Stimulated activated CD4-positive, alpha-beta T cell treated with anti-CD3 and anti-CD28 coated beads, Interleukin-12 subunit alpha, Interleukin-12 subunit beta, amount 100 ng/mL, for 24 hours (primary cell): ENCODE results near the gene RPL12.

ENCODE experiments used
- DNase-seq, 2 experiments: peaks; one replicate each; pipeline ENCODE4 v3.0.0-alpha.2; 2020; ENCODE audit warnings: low read depth in 2 of 2

RPL12 gene

GRCh38 chr9:127404631-127405030 lies 46.6 kb downstream of the RPL12 start:
- no peak for DNase-seq

DNA sequence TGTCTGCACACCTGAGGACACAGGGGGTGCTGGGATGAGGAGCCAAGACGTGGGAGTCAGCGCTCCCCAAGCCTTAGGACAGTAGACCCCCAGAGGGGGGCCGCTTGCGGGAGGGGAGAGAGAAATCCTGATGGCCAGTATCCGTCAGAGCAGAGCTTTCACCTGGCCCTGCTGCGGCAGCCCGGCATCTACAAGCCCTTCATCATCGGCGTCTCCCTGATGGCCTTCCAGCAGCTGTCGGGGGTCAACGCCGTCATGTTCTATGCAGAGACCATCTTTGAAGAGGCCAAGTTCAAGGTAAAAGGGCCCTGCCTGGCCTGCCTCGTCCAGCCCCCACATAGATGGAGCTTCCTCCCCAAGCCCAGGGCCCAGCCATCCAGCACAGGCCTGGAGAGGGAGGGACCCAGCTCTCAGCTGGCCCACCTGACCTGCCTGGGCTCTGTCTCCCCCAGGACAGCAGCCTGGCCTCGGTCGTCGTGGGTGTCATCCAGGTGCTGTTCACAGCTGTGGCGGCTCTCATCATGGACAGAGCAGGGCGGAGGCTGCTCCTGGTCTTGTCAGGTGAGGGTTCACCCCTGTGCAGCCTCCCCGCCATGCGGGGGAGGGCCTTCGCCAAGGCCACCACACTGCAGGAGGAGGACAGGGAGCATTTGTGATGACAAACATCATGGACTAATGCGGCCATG lies 47.6 kb downstream of the RPL12 start:
- no peak for DNase-seq

GRCh38 chr9:127402401-127403090 lies 48.7 kb downstream of the RPL12 start:
- no peak for DNase-seq

GRCh38 chr9:127399736-127400269 lies 51.4 kb downstream of the RPL12 start:
- DNase-seq, result no peak

DNA sequence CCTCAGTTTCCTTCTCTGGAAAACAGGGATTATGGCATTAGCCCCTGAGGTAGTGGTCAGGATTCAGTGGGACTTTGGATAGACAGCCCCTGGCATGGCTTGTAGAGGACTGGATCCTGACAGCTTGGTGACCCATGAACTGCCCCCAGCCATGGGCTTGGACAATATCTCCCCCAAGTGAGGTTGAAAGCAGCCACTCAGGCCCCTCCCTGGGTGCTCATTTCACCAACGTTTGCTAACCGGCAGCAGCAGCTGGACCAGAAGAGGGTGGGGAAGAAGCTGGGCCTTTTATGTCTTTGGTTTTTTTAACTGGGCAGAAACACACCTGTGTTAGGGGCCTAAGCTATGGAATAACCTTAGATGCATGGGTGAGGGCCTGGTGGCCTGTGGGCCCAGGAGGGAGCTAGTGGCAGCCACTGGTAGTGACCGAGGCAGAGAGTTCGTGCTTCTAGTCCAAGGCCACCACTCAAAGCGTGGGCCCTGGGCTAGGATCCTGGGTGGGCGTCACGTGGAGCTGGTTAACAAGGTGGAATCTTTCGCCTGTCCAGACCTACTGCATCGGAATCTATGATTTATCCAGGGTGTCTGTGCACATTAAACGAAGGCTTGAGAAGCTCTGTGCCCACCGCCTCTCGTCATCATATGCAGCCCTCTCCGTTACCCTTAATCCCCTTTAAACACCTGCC lies 52.3 kb downstream of the RPL12 start:
- no peak for DNase-seq

DNA sequence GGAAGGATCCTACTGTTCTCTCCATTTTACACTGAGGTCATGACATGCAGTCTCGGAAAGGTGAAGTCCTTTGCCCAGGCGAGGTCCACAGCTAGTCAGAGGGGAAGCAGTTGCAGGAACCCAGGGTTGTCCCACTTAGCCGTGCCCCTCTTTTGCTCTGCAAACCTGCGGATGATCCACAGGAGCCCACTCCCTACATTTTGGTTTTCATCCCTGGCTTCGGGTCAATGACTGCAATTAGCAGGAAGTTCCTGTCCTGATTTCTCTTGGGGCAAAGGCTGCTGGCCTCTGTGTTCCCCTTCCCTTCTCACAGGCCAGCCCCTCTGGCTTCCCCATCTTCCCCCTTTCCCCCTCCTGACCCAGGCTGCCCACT lies 52.9 kb downstream of the RPL12 start:
- no peak for DNase-seq
